ENCODE results near the gene SFMBT1.

DNA sequence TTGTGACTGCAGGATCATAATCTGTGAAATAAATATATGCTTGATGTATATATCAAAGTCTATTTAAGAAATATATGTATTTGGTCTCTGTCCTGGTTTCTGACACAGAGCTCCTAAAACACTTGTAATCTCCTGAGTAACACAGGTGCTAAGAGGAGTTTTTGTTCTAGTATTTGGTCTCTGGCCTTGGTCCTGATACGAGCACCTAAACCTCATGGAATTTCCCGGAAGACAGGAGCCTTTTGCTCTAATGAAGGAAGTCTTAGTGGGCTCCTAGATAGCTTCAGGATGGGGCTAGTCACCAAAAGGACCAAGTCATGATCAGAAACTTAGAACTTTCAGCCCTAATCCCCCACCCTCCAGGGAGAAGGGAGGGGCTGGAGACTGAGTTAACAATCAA, 191.9 kb downstream of the SFMBT1 start:
- TF ChIP-seq, protein P1, sequence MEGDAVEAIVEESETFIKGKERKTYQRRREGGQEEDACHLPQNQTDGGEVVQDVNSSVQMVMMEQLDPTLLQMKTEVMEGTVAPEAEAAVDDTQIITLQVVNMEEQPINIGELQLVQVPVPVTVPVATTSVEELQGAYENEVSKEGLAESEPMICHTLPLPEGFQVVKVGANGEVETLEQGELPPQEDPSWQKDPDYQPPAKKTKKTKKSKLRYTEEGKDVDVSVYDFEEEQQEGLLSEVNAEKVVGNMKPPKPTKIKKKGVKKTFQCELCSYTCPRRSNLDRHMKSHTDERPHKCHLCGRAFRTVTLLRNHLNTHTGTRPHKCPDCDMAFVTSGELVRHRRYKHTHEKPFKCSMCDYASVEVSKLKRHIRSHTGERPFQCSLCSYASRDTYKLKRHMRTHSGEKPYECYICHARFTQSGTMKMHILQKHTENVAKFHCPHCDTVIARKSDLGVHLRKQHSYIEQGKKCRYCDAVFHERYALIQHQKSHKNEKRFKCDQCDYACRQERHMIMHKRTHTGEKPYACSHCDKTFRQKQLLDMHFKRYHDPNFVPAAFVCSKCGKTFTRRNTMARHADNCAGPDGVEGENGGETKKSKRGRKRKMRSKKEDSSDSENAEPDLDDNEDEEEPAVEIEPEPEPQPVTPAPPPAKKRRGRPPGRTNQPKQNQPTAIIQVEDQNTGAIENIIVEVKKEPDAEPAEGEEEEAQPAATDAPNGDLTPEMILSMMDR (IDR thresholded peaks at IDR 0.05) = no peak
- TF ChIP-seq POLR2A (IDR thresholded peaks at IDR 0.05) (no peak), EP300 (IDR thresholded peaks at IDR 0.05) (no peak)

All from ovary (tissue), 3 donors.